CD1c-positive myeloid dendritic cell (primary cell): Measurements from ENCODE around the gene NPAS3.

ENCODE experiments used
- DNase-seq: peaks from one replicate; pipeline ENCODE4 v3.0.0-alpha.2; 2016; ENCODE audit errors: extremely low spot score

The NPAS3 gene

GRCh38 chr14:33629792-33630191 is 691.1 kb downstream of the NPAS3 start:
- no peak for DNase-seq

- no peak for DNase-seq
Measured at GRCh38 chr14:33631021-33631420, 692.3 kb downstream of the NPAS3 start.

GRCh38 chr14:33631441-33631840 is 692.8 kb downstream of the NPAS3 start:
- no peak for DNase-seq

GRCh38 chr14:33634631-33635030 is 696.0 kb downstream of the NPAS3 start:
- DNase-seq: no peak

GRCh38 chr14:33636716-33637115 is 698.0 kb downstream of the NPAS3 start:
- DNase-seq: no peak

- no peak for DNase-seq
Measured at GRCh38 chr14:33642080-33642479, 703.4 kb downstream of the NPAS3 start.

DNA sequence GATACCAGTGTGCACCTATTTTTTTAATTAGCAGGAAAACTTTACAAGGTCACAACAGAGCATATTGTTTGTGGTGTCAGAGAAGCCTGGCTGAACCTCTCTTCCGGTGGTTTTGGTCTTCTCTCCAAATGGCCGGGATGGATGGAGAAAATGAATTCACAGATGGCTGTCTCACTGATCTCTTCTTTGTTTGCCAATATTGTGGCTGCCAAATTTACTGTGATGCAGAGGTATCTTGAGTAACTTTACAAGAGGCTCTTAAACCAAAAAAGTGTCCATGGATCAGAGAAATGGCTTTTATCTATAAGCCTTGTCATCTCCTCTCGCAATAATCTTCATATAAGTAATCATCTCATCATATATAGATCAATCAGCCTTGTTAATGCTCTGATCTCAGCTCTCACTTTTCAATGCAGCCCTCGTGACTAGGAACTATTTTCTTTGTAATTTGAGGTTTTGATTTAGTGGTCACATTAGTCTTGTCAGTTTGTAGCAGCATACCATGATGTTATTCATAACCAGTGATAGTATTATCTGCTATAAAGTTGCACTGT is 704.1 kb downstream of the NPAS3 start:
- no peak for DNase-seq

- DNase-seq: no peak
Measured at GRCh38 chr14:33643426-33644181, 704.9 kb downstream of the NPAS3 start.

DNA sequence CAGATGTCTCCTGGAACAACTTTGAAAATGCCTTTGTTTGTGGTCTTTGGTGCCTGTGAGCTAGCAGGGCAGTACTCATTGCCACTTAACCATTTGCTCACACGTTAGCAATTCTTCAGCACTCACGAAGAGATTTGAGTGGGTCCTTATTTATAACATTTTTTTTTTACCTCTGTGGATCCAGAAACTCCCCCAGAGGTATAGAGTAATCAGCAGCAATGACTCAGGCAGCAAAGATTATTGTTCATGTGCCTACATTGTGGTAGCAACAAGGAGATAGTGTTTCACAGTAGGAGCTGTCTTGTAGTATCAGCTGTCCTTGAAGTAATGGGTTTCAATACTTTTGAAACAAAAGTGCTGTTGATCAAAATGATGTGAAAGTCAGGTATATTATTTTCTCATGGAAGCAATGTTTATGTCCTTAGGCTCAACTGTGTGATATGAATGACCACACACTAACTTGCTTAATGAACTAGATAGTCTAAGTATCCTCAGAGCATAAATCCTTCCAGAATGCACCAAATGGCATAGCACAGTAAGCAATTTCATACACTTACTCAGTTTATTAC is 708.1 kb downstream of the NPAS3 start:
- no peak for DNase-seq

DNA sequence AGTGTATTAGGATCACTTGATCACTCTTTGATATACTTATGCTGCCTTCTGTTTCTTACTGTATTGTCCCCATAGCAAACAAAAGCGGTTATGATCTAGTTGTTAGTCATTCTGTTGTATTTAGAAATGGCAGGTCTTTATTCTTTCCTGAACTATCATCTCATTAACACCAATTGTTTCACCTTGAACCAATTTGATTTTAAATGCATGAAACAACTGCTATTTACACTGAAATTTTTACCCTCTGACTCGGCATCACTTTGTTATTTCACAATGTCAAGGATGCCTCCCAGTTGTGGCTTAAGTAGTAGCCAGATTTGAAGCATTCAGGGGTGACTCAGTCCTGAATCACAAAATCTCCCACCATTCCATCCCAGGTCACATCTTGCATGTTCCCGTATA is 708.7 kb downstream of the NPAS3 start:
- DNase-seq: no peak

DNA sequence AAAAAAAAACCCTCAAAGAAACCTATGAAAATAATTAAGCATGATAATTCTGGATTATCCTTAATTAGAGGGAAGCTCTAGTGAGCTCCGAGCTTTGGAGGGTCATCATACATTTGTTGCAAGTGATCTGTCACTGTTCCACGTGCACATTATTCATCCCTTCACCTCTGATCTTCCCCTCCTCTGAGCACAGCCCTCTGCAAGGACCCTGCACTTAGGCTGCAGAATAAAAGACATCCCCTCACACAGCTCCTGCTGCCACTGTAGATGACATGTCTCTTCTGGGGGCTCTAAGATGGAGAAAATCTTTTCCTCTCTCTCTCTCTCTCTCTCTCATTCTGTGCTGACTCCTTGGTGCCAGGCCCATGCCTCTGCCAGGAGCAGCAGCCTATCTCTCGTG is 711.8 kb downstream of the NPAS3 start:
- no peak for DNase-seq

DNA sequence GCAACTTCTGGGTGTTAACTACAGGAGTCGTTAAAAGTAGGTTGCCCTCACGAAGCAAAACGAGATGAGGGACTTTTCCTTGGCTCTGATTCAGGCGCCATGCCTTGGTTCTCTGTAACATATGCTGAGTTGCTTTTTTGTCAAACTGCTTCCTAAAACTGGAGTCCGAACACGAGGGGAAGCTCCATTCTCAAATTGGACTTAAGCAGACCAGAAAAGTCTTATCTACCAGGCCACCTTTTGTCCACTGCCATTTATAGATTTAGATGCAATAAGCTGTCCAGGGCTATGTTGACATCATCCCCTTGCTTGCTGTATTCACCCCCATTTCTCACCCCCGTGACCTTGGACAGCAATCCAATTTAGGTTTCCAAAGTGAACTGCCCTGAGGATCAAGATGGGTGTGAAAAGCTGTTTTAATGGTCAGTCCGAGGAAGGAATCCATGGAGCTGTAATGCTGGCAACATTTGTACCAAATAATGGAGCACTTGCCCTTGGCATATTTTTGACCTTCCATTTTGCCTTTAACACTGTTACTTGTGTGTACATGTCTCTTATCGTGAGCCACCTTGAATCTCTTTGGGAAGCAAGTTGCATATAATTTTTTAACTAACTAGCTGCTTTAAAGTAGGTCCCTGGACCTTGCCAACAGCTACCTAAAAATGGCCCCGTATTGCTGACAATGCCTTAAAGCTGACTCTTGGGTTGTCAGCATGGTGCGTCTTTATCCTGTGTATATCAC is 714.1 kb downstream of the NPAS3 start:
- no peak for DNase-seq

GRCh38 chr14:33653308-33653695 is 714.6 kb downstream of the NPAS3 start:
- no peak for DNase-seq

GRCh38 chr14:33655421-33655820 is 716.7 kb downstream of the NPAS3 start:
- DNase-seq: no peak

DNA sequence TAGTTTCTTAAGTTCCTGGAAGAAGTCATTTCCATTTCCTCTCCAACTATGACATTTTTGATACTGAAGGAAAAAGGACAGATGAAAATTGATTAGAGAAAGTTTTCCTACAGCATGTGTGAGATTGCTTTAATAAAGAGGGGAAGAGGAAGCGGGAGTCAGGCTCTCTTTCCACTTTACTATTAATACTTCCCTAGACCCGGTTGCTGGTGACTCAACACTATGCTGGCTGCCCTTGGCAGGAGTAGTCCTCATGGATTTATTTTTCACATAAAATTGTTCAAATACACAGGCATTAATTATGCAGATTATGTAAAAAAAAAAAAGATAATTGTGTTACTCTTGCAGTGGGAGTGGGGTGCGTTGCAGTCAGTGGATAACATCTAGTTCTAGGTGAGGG is 718.8 kb downstream of the NPAS3 start:
- DNase-seq: no peak

DNA sequence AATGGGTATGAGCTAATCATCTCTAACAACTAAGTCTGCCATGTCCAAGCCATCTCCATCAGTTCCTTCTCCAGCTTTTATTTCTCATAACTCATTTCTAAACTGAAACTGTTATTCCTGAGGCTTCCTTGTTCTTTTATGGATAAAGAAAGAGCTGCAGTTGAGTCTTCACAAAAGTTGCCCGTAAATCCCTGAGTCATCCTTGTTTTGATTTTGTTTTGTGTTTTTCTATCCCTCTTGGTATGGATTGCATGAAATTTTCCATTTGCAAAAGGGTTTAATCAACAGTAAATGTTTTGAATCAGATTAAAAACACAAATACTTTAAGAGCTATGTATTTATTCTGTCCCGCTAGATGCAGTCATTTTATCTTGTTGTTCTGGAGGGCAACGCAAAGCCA is 721.6 kb downstream of the NPAS3 start:
- DNase-seq: no peak

GRCh38 chr14:33661101-33661500 is 722.4 kb downstream of the NPAS3 start:
- DNase-seq: no peak

DNA sequence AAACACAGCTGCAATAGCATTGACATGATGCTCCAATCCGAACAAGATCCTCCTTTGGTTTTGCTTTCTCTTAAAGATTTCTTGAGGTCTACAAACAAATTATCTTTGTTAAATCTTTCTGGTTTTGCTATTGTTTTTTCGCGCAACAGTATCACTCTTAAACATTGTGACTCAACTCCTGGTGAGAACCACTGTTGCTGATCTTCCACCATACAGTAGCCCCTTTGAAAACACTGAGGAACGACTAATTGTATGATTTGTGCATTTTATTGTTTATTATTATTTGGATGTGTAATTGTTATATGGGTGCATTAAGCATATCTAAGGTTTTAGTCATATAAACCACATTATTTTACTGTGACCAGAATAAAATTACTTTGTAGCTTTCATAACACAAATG is 729.4 kb downstream of the NPAS3 start:
- no peak for DNase-seq

GRCh38 chr14:33669111-33669510 is 730.4 kb downstream of the NPAS3 start:
- DNase-seq: no peak

- no peak for DNase-seq
Measured at GRCh38 chr14:33670235-33670634, 731.6 kb downstream of the NPAS3 start.

DNA sequence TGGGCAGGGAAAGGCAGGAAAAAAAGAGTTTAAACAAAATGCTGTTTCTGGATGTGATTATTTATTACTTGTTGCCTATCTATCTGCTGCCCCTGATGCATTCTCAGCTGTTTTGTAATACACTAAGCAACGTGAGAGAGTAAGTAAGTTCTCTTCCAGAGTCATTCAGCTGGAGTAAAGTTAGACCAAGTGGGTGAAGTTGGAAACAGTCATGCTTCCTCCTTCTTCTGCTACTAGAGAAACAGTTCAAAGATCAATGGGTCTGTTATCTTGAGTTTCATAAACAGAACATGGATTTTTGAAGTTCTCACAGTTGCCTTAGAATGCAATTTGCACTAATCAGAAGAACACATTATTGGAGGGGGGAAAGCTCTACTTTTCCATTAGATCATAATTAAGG is 732.9 kb downstream of the NPAS3 start:
- DNase-seq: no peak

DNA sequence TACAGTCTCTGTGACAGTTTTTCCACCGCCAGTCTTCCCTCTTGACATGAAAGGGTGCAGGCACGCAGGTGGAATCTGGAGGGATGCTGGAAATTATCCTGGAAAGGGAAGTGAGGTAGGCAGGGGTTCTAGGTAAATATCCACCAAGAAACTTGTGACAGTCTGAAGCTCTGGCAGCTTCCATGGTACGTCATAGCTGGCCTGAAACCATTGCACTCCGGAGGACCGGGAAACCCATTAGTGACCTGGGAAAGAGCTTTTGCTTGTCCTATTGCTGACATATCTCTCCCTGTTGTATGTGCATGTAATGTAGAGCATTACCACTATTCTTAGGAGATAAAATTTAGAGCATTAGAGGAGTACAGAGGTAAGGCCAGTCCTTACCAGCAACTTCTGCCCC is 736.2 kb downstream of the NPAS3 start:
- no peak for DNase-seq
